SK-N-SH (cell line): Measurements from ENCODE around the gene CENPVL1. TPM values are rescaled to one million over a fixed set of nuclear protein-coding genes. Genes with fewer than 3 reads are reported as not detected.

Source experiments
- CTCF ChIA-PET: fragments of 300-600, 350-600 bp; formaldehyde crosslinking; extraction: SDS; loops from one replicate; lab custom pipeline; 2021; lab: Yijun Ruan, JAX
- POLR2A ChIA-PET: fragments of 350-600 bp; sonication (Branson Sonifier 250); formaldehyde crosslinking; extraction: SDS; loops from one replicate; lab custom pipeline; 2020; ENCODE audit warnings: antibody characterized with exemption, inconsistent platforms; lab: Yijun Ruan, JAX
- DNase-seq: peaks from one replicate; pipeline ENCODE4 v3.0.0; 2012
- H2AFZ ChIP-seq: fragments of 200-600 bp; sonication (generic); 2 replicates; pipeline ENCODE4 v1.8.1; 2016; ENCODE audit warnings: antibody characterized with exemption, mild to moderate bottlenecking, low read depth
- H3F3A ChIP-seq: fragments of 200-600 bp; sonication (generic); replicated peaks from 2 replicates; pipeline ENCODE3; 2016; ENCODE audit warnings: antibody characterized with exemption, mild to moderate bottlenecking; ENCODE audit not compliant: insufficient read depth
- H3K27ac ChIP-seq, 2 experiments: fragments of 200-500 bp in 1 of 2; fragments of 200-600 bp in 1 of 2; sonication (Bioruptor generic) in 1 of 2; sonication (generic), shearing (Covaris generic) in 1 of 2; 2 replicates each; pipeline versions ENCODE4 v1.5.1 to v1.6.1; 2014 to 2016; ENCODE audit warnings: low read depth in 2 of 2, inconsistent platforms in 1 of 2, low read length in 1 of 2, mild to moderate bottlenecking in 1 of 2, mixed read lengths in 1 of 2
- H3K27me3 ChIP-seq: fragments of 200-600 bp; sonication (generic), shearing (Covaris generic); 2 replicates; pipeline ENCODE4 v1.6.1; 2016; ENCODE audit warnings: mixed run types; ENCODE audit not compliant: insufficient read depth
- H3K36me3 ChIP-seq, 2 experiments: fragments of 200-500 bp in 1 of 2; fragments of 200-600 bp in 1 of 2; sonication (Bioruptor generic) in 1 of 2; sonication (generic) in 1 of 2; replicated peaks in 1 of 2; 2 replicates each; pipeline versions ENCODE3 to v1.5.1; 2014 to 2016; ENCODE audit warnings: low read length in 1 of 2, mild to moderate bottlenecking in 1 of 2; ENCODE audit not compliant: insufficient read depth in 2 of 2, control insufficient read depth in 1 of 2
- H3K4me1 ChIP-seq, 2 experiments: fragments of 200-500 bp in 1 of 2; fragments of 200-600 bp in 1 of 2; sonication (Bioruptor generic) in 1 of 2; sonication (generic), shearing (Covaris generic) in 1 of 2; 2 replicates each; pipeline versions ENCODE4 v1.5.1 to v1.6.1; 2014 to 2016; ENCODE audit warnings: low read depth in 1 of 2, low read length in 1 of 2, mixed run types in 1 of 2; ENCODE audit not compliant: insufficient read depth in 2 of 2, control insufficient read depth in 1 of 2
- H3K4me2 ChIP-seq: fragments of 200-600 bp; sonication (generic), shearing (Covaris generic); 2 replicates; pipeline ENCODE4 v1.6.1; 2017; ENCODE audit warnings: mixed run types
- H3K4me3 ChIP-seq, 2 experiments: fragments of 200-500 bp in 1 of 2; fragments of 200-600 bp in 1 of 2; sonication (Bioruptor generic) in 1 of 2; sonication (generic), shearing (Covaris generic) in 1 of 2; 2 replicates each; pipeline versions ENCODE4 v1.5.1 to v1.8.1; 2014 to 2016; ENCODE audit warnings: low read depth in 2 of 2, inconsistent platforms in 1 of 2, low read length in 1 of 2, mild to moderate bottlenecking in 1 of 2, mixed read lengths in 1 of 2, moderate library complexity in 1 of 2
- H3K79me2 ChIP-seq: fragments of 200-600 bp; sonication (generic); 2 replicates; pipeline ENCODE4 v1.8.1; 2017; ENCODE audit warnings: mild to moderate bottlenecking; ENCODE audit not compliant: insufficient read depth
- H3K9ac ChIP-seq: fragments of 200-600 bp; sonication (generic); 2 replicates; pipeline ENCODE4 v1.6.1; 2017; ENCODE audit warnings: mixed run types
- H3K9me2 ChIP-seq: fragments of 200-600 bp; sonication (generic); 2 replicates; pipeline ENCODE4 v1.6.1; 2017; ENCODE audit warnings: mixed run types
- H3K9me3 ChIP-seq: fragments of 200-600 bp; sonication (generic); 2 replicates; pipeline ENCODE4 v1.6.1; 2017; ENCODE audit warnings: mixed run types, mild to moderate bottlenecking, moderate library complexity
- H4K20me1 ChIP-seq: fragments of 200-600 bp; sonication (generic); 2 replicates; pipeline ENCODE4 v1.6.1; 2017; ENCODE audit warnings: mild to moderate bottlenecking, mixed run types; ENCODE audit not compliant: insufficient read depth
- CHD2 ChIP-seq: fragments of 150-350 bp; IDR thresholded peaks from 2 replicates; pipeline ENCODE4 v1.6.1; 2018; ENCODE audit warnings: low read length; ENCODE audit not compliant: partially characterized antibody
- CTCF ChIP-seq: fragments of 200-600 bp; sonication (generic); IDR thresholded peaks from 2 replicates; pipeline ENCODE4 v1.6.1; 2017; ENCODE audit warnings: antibody characterized with exemption, mild to moderate bottlenecking, moderate library complexity
- EZH2phosphoT487 ChIP-seq: fragments of 200-600 bp; sonication (generic); IDR thresholded peaks from 2 replicates; pipeline ENCODE4 v1.6.1; 2017; ENCODE audit warnings: low read depth, mixed run types, mild to moderate bottlenecking, antibody characterized with exemption, moderate library complexity, borderline replicate concordance
- FOXJ3 ChIP-seq: sonication (generic); formaldehyde crosslinking; IDR thresholded peaks from 2 replicates; pipeline ENCODE4 v1.5.1; 2020; ENCODE audit warnings: mild to moderate bottlenecking, missing genetic modification reagents
- FOXM1 ChIP-seq: IDR thresholded peaks from 2 replicates; pipeline ENCODE4 v1.4.0; 2012; ENCODE audit warnings: low read depth, mild to moderate bottlenecking
- GATA2 ChIP-seq: sonication (generic); formaldehyde crosslinking; IDR thresholded peaks from 2 replicates; pipeline ENCODE4 v1.5.0; 2020; ENCODE audit warnings: mild to moderate bottlenecking, missing genetic modification reagents
- IRF3 ChIP-seq: fragments of 150-350 bp; IDR thresholded peaks from 2 replicates; pipeline ENCODE4 v1.6.1; 2016; ENCODE audit warnings: mild to moderate bottlenecking, low read depth, low read length
- JUND ChIP-seq: IDR thresholded peaks from 2 replicates; pipeline ENCODE4 v1.4.0; 2012
- NFIC ChIP-seq: IDR thresholded peaks from 2 replicates; pipeline ENCODE4 v1.4.0; 2012; ENCODE audit warnings: borderline replicate concordance
- NRF1 ChIP-seq: IDR thresholded peaks from 2 replicates; pipeline ENCODE4 v1.6.1; 2012; ENCODE audit warnings: low read depth, mild to moderate bottlenecking, low read length
- POLR2AphosphoS5 ChIP-seq: IDR thresholded peaks from 2 replicates; pipeline ENCODE4 v1.6.1; 2012; ENCODE audit warnings: low read depth, low read length
- RAD21 ChIP-seq: IDR thresholded peaks from 2 replicates; pipeline ENCODE4 v1.6.1; 2012; ENCODE audit warnings: mild to moderate bottlenecking, low read length
- REST ChIP-seq: IDR thresholded peaks from 2 replicates; pipeline ENCODE4 v1.6.1; 2012; ENCODE audit warnings: mild to moderate bottlenecking, low read depth, low read length, moderate library complexity
- RXRA ChIP-seq: IDR thresholded peaks from 2 replicates; pipeline ENCODE4 v1.4.0; 2012; ENCODE audit warnings: low read depth, mild to moderate bottlenecking, borderline replicate concordance
- SMC3 ChIP-seq: IDR thresholded peaks from 2 replicates; pipeline ENCODE4 v1.6.1; 2012; ENCODE audit warnings: low read depth, low read length, improper control_type of control experiment
- TAF1 ChIP-seq: IDR thresholded peaks from 2 replicates; pipeline ENCODE4 v1.6.1; 2012; ENCODE audit warnings: low read depth, mild to moderate bottlenecking, low read length, moderate library complexity, borderline replicate concordance
- TCF12 ChIP-seq: IDR thresholded peaks from 2 replicates; pipeline ENCODE4 v1.4.0; 2012
- TEAD4 ChIP-seq: IDR thresholded peaks from 2 replicates; pipeline ENCODE4 v1.4.0; 2012; ENCODE audit warnings: mild to moderate bottlenecking, borderline replicate concordance; ENCODE audit not compliant: insufficient read depth
- USF2 ChIP-seq: fragments of 150-350 bp; IDR thresholded peaks from 2 replicates; pipeline ENCODE4 v1.6.1; 2017; ENCODE audit warnings: antibody characterized with exemption, low read length, low read depth, borderline replicate concordance
- YY1 ChIP-seq: IDR thresholded peaks from 2 replicates; pipeline ENCODE4 v1.4.0; 2012; ENCODE audit warnings: low read depth, mild to moderate bottlenecking
- ZBTB33 ChIP-seq: IDR thresholded peaks from 2 replicates; pipeline ENCODE4 v1.4.0; 2012; ENCODE audit warnings: low read depth, borderline replicate concordance
- WGBS: methylation state at CpG from one replicate; pipeline ENCODE4 v1.1.6; 2017; ENCODE audit warnings: low lambda C conversion rate; 5-methylcytosine and 5-hydroxymethylcytosine counted together
- polyA plus RNA-seq, 3 experiments: library from polyadenylated mRNA; depleted of rRNA; stranded (reverse); fragments of >200 nt; gene quantifications; 2 replicates each; pipeline ENCODE4 v1.2.3, GENCODE V29; 2012

Gene CENPVL1
- polyA plus RNA-seq, 1 of the 3 experiments (the other 2 are of a cell fraction), result 0.03 TPM

- H3F3A ChIP-seq, result no peaks in the 10 kb centered on the region
- H3K4me2 ChIP-seq, result no peak overlapping the region
- H3K4me1 ChIP-seq, result no peaks in the 10 kb centered on the region
- H3K4me3 ChIP-seq, result no peak overlapping the region
- no peaks in the 10 kb centered on the region for H3K79me2 ChIP-seq
- ChIA-PET POLR2A (no interaction called here), CTCF (no interaction called here)
- H3K9me2 ChIP-seq, result no peaks in the 10 kb centered on the region
- no peak overlapping the region for H2AFZ ChIP-seq
- no peaks in the 10 kb centered on the region for H3K36me3 ChIP-seq
- no peaks in the 10 kb centered on the region for H4K20me1 ChIP-seq
- no peak for TF ChIP-seq TCF12
- no peak for TF ChIP-seq RXRA
- TF ChIP-seq FOXM1, result no peak
- TF ChIP-seq POLR2AphosphoS5, result no peak
- TF ChIP-seq ZBTB33, result no peak
- no peak for TF ChIP-seq JUND
- TF ChIP-seq NFIC, result no peak
- TF ChIP-seq IRF3, result no peak
- TF ChIP-seq TEAD4, result no peak
- TF ChIP-seq USF2, result no peak
- TF ChIP-seq, all 33 proteins: peak for 0
- peaks cover 29% of the 10 kb centered on the region; the same call in 1 of the 2 replicates for H3K27me3 ChIP-seq
- no peak overlapping the region for H3K27ac ChIP-seq
- H3K9me3 ChIP-seq, result no peaks in the 10 kb centered on the region
- no peak overlapping the region for H3K9ac ChIP-seq
- no peak for DNase-seq
Measured at GRCh38 chrX:51728202-51728601, 17.9 kb downstream of the CENPVL1 start.

DNA sequence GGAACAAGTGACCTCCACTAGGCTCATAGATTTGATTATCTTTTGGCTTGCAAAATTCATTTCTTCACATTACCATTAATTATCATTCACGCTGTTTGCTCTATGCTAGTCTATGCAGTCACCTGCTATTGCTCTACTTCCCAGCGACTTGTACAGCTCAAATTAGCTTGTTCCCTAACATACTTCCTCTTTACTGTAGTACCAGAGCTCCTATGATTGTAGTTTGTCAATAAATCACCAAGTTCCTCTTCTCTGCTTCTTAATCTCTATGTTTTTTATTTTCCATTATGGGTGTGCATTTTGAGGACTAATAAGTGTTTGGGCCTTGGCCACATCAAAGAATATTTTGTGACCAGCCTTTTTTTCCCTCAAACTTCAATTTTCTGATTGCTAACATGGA, 26.8 kb downstream of the CENPVL1 start:
- Histone ChIP-seq H3K9me3 (no peaks in the 10 kb centered on the region), H3K27ac (no peak overlapping the region), H3K9ac (no peak overlapping the region), H3F3A (no peaks in the 10 kb centered on the region), H4K20me1 (no peaks in the 10 kb centered on the region), H3K4me3 (no peak overlapping the region), H3K79me2 (no peaks in the 10 kb centered on the region), H2AFZ (no peak overlapping the region), H3K9me2 (no peaks in the 10 kb centered on the region), H3K4me1 (no peaks in the 10 kb centered on the region), H3K36me3 (no peaks in the 10 kb centered on the region), H3K27me3 (no peaks in the 10 kb centered on the region; the same call in 1 of the 2 replicates), H3K4me2 (no peak overlapping the region)
- DNase-seq, result no peak
- POLR2A ChIA-PET, result no interaction called here
- WGBS, result 10% methylated on average over 2 of the region's 2 CpGs
- CTCF ChIA-PET, result no interaction called here
- no peak for TF ChIP-seq SMC3
- TF ChIP-seq YY1, result no peak
- TF ChIP-seq REST, result no peak
- TF ChIP-seq EZH2phosphoT487, result no peak
- TF ChIP-seq CTCF, result no peak
- TF ChIP-seq CHD2, result no peak
- TF ChIP-seq FOXM1, result no peak
- no peak for TF ChIP-seq NRF1
- no peak for TF ChIP-seq RAD21
- no peak for TF ChIP-seq FOXJ3
- no peak for TF ChIP-seq TAF1
- TF ChIP-seq GATA2, result no peak
